Activated T-cell treated with anti-CD3 and anti-CD28 coated beads for 1 hour (primary cell): ENCODE data around the gene COMMD7.

ENCODE experiments used
- DNase-seq: peaks from one replicate; pipeline ENCODE4 v3.0.0-alpha.2; 2020; ENCODE audit warnings: low read depth

COMMD7 gene

GRCh38 chr20:32675223-32675975, 67.9 kb downstream of the COMMD7 start:
- DNase-seq, result no peak

DNA sequence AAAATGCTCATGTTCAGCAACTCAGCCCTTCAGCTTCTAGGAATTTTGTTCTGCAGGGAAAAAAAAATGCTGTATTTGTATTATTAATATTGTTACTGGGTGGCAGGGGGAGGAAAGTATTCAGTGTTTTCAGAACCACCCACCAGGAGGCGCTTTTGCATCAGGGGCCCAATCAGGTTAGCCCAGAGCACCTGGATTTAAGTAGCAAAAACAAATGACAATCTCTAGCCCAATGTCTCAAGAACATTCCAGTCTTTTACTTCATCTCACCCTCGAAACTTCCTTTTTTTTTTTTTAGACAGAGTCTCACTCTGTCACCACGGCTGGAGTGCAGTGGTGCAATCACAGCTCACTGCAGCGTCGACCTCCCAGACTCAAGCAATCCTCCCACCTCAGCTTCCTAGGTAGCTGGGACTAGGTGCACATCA, 68.9 kb downstream of the COMMD7 start:
- DNase-seq, result peak; percentile 67

DNA sequence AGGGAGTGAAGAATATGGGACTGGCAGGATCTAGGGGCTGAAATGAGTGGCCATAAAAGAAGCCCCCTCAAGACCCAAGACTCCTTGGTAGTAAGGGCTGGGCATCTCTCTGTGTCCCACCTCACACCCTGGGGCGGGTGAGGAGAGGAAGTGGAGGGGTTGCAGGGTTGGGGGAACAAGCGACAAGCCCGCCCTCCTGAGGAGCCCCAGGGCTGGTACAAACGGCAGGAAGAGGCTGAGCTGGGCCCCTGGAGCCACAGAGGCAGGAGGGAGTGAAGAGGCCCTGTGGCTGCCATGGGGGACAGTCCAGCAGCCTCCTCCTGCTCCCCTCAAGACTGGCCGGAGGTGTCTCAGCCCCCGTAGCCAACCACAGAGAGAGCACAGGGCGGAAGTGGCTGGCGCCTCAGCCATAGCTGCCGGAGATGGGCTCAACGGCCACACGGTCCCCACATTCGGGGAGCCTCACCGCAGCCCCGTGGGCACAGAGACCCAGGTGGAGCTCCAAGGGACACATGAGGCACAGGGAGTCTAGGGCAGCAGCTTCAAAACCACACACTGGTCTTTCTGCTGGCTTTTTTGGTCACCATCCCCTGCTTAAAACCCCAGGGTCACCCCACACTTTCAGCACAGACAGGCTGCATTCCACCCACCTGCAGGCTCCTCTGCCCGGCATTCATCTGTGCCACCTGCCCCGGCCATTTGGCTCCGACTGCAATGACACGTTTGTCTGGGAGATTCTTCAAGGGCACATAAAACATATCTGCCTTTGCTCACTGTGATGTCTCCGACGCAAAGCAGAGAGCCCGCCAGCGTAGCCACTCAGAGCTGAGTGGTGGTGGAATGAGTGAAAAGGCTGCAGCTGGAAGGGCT, 70.0 kb downstream of the COMMD7 start:
- DNase-seq, result no peak

GRCh38 chr20:32672394-32672981, 70.8 kb downstream of the COMMD7 start:
- DNase-seq, result no peak

DNA sequence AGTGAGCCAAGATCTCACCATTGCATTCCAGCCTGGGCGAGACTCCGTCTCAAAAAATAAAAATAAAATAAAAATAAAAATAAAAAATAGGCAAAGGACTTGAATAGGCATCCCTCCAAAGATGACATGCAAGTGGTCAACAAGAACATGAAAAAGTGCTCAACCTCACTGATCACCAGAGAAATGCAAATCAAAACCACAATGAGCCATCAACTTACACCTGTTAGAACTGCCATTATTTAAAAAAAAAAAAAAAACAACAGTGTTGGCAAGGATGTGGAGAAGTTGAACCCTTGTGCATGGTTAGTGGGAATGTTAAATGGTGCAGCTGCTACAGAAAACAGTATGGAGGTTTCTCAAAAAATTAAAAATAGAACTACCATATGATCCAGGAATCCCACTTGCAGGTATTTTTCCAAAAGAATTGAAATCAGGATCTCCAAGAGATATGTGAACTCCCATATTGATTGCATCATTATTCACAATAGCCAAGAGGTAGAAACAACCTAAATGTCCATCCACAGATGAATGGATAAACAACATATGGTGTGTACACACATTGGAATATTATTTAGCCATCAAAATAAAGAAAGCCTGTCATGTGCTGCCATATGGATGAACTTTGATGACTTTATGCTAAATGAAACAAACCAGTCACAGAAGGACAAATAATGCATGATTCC, 72.4 kb downstream of the COMMD7 start:
- no peak for DNase-seq

- no peak for DNase-seq
Measured at GRCh38 chr20:32667027-32667426, 76.2 kb downstream of the COMMD7 start.

DNA sequence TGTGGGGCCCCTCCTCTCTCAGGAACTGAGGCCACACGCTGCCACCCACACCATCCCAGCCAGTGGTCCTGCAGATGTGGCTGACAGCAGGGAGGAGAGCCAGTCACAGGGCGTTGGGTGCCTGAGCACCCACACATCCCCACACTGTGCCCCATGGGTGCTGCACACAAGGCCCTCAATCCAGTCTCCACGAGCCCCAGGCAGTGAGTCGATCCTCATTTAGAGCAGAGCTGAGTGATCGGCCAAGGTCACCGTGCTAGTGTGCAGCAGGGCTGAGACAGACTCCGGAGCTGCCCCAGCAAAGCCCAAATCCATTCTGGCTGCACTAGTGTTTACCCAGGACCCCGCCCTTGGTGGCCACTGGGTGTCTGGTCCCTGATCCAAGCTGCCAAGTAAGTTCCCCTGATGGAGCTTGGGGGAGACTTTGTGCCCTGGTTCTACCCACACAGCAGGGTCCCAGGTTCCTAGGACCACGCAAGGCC, 78.5 kb downstream of the COMMD7 start:
- DNase-seq, result no peak

DNA sequence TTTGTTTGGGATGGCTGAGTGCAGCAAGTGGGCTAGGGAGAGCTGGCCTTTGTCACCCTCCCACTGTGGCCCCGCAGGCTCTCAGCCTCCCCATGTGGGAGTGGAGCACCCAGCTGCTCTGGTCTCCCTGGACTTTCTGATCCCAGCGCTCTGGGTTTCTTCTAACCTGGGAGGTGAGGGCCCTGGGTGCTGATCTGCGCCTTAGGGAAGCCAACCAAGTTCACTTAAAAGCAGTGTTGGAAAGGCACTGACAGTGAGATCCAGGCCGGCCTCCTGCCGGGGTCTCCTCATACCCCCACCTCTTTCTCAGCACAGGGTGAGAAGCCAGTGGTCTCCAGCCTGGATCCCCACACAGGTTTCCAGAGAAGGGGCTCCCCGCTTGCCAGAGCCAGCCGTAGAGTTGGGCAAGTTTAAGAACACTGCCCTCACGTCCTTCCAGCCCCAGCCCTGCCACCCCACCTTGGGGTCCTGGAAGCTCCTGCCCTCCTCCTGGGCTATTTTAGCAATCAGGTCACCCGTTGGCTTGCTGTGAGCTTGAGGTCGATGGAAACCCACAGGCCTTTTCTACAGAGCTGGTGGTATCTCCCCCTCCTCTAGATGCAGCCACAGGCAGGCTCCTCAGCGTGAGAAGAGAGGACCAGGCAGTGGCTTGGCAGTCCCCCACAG, 79.1 kb downstream of the COMMD7 start:
- no peak for DNase-seq

- DNase-seq, result no peak
Measured at GRCh38 chr20:32663335-32664011, 79.8 kb downstream of the COMMD7 start.

DNA sequence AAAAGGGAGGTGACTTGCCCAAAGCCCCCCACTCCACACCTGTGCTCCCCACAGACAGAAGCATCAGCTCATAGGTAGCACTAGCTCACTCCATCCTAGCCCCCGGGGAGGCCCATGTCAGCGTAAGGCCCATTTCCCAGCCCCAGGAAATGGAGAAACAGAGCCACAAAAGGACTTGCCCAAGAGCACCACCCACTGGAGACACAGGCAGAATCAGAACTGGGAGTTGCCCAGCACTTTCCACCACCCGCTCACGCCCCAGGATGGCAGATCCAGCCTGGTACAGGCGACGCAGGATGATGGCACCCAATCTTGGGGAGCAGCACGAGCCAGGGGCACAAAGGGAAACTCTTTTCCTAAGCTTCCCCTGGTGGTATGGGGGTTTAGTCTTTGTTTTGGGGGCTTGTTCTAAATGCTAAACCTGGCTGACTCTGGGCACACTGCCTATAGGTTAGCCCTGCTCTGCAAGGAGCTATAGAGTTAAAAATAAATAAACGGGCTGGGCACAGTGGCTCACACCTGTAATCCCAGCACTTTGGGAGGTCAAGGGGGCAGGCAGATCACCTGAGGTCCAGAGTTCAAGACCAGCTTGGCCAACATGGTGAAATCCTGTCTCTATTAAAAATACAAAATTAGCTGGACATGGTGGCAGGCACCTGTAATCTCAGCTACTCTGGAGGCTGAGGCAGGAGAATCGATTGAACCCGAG, 81.3 kb downstream of the COMMD7 start:
- DNase-seq, result no peak

- no peak for DNase-seq
Measured at GRCh38 chr20:32660661-32661060, 82.6 kb downstream of the COMMD7 start.

DNA sequence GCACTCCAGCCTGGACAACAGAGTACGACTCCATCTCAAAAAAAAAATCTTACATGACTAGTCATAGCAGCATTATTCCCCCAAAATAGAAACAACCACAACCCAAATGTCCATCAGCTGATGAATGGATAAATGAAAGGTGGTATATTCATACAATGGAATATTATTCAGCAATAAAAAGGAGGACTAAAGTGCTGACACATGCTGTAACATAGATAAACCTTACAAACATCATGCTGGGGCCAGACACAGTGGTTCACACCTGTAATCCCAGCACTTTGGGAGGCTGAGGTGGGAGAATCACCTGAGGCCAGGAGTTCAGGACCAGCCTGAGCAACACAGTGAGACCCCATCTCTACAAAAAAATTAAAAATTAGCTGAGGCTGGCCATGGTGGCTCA, 86.4 kb downstream of the COMMD7 start:
- no peak for DNase-seq

- DNase-seq, result no peak
Measured at GRCh38 chr20:32655903-32656512, 87.3 kb downstream of the COMMD7 start.

GRCh38 chr20:32652739-32653526, 90.3 kb downstream of the COMMD7 start:
- peak; percentile 88 for DNase-seq
